Measurements from ENCODE around the gene AVPR1B. TPM values are rescaled to one million over a fixed set of nuclear protein-coding genes. Genes with fewer than 3 reads are reported as not detected.

Gene AVPR1B
- total and polyA plus RNA-seq, 2 donors = 0.09 to 0.23 TPM

- Histone ChIP-seq H3K36me3 (ENCODE audit: control insufficient read depth in 2 of 2, insufficient read depth in 2 of 2, low read length in 1 of 2) (no peaks in the 10 kb centered on the region), H3K4me3 (ENCODE audit: low read length in 2 of 2) (no peak overlapping the region), H3K27ac (ENCODE audit: low read depth in 1 of 2, low read length in 1 of 2) (no peak overlapping the region), H3K27me3 (ENCODE audit: control insufficient read depth in 2 of 2, insufficient read depth in 1 of 2, low read length in 1 of 2) (no peaks in the 10 kb centered on the region), H3K4me1 (ENCODE audit: control insufficient read depth in 2 of 2, insufficient read depth in 2 of 2, low read length in 2 of 2) (peaks cover 0 to 6% of the 10 kb centered on the region in 2 donors), H3K9me3 (ENCODE audit: control insufficient read depth in 2 of 2, insufficient read depth in 1 of 2, low read length in 1 of 2) (no peaks in the 10 kb centered on the region)
- no peak for DNase-seq (ENCODE audit: low read depth in 6 of 9, low spot score in 9 of 9)
- 96% methylated on average over 2 of the region's 2 CpGs for WGBS
These were observed 8.6 kb downstream of the AVPR1B start for GRCh38 chr1:206108635-206109034.

- H3K9me3 ChIP-seq (ENCODE audit: control insufficient read depth in 2 of 2, insufficient read depth in 1 of 2, low read length in 1 of 2) = no peaks in the 10 kb centered on the region
- WGBS = 97% methylated on average over 7 of the region's 7 CpGs
- no peak for DNase-seq (ENCODE audit: low read depth in 6 of 9, low spot score in 9 of 9)
- no peak overlapping the region for H3K27ac ChIP-seq (ENCODE audit: low read depth in 1 of 2, low read length in 1 of 2)
- H3K4me3 ChIP-seq (ENCODE audit: low read length in 2 of 2) = no peak overlapping the region
- H3K36me3 ChIP-seq (ENCODE audit: control insufficient read depth in 2 of 2, insufficient read depth in 2 of 2, low read length in 1 of 2) = no peaks in the 10 kb centered on the region
- H3K27me3 ChIP-seq (ENCODE audit: control insufficient read depth in 2 of 2, insufficient read depth in 1 of 2, low read length in 1 of 2) = no peaks in the 10 kb centered on the region
- H3K4me1 ChIP-seq (ENCODE audit: control insufficient read depth in 2 of 2, insufficient read depth in 2 of 2, low read length in 2 of 2) = peaks cover 0 to 6% of the 10 kb centered on the region in 2 donors
These were observed 10.0 kb downstream of the AVPR1B start for GRCh38 chr1:206107168-206107544.

GRCh38 chr1:206106328-206107167 lies 10.6 kb downstream of the AVPR1B start:
- H3K9me3 ChIP-seq (ENCODE audit: control insufficient read depth in 2 of 2, insufficient read depth in 1 of 2, low read length in 1 of 2) = no peaks in the 10 kb centered on the region
- peak; percentile 68 to 94 (median 78) for DNase-seq (ENCODE audit: low read depth in 6 of 9, low spot score in 9 of 9)
- H3K4me1 ChIP-seq (ENCODE audit: control insufficient read depth in 2 of 2, insufficient read depth in 2 of 2, low read length in 2 of 2) = peaks cover 0 to 6% of the 10 kb centered on the region in 2 donors
- H3K27me3 ChIP-seq (ENCODE audit: control insufficient read depth in 2 of 2, insufficient read depth in 1 of 2, low read length in 1 of 2) = no peaks in the 10 kb centered on the region
- no peak overlapping the region for H3K27ac ChIP-seq (ENCODE audit: low read depth in 1 of 2, low read length in 1 of 2)
- WGBS = 60% methylated on average over 8 of the region's 8 CpGs
- no peaks in the 10 kb centered on the region for H3K36me3 ChIP-seq (ENCODE audit: control insufficient read depth in 2 of 2, insufficient read depth in 2 of 2, low read length in 1 of 2)
- no peak overlapping the region for H3K4me3 ChIP-seq (ENCODE audit: low read length in 2 of 2)

GRCh38 chr1:206105464-206105995 lies 11.7 kb downstream of the AVPR1B start:
- no peak overlapping the region for H3K4me3 ChIP-seq (ENCODE audit: low read length in 2 of 2)
- H3K9me3 ChIP-seq (ENCODE audit: control insufficient read depth in 2 of 2, insufficient read depth in 1 of 2, low read length in 1 of 2) = no peaks in the 10 kb centered on the region
- no peaks in the 10 kb centered on the region for H3K27me3 ChIP-seq (ENCODE audit: control insufficient read depth in 2 of 2, insufficient read depth in 1 of 2, low read length in 1 of 2)
- no peak overlapping the region for H3K27ac ChIP-seq (ENCODE audit: low read depth in 1 of 2, low read length in 1 of 2)
- peaks cover 2 to 14% of the 10 kb centered on the region in 2 donors for H3K4me1 ChIP-seq (ENCODE audit: control insufficient read depth in 2 of 2, insufficient read depth in 2 of 2, low read length in 2 of 2)
- 93% methylated on average over 4 of the region's 4 CpGs for WGBS
- DNase-seq (ENCODE audit: low read depth in 6 of 9, low spot score in 9 of 9) = no peak
- no peaks in the 10 kb centered on the region for H3K36me3 ChIP-seq (ENCODE audit: control insufficient read depth in 2 of 2, insufficient read depth in 2 of 2, low read length in 1 of 2)

- Histone ChIP-seq H3K27me3 (ENCODE audit: control insufficient read depth in 2 of 2, insufficient read depth in 1 of 2, low read length in 1 of 2) (no peaks in the 10 kb centered on the region), H3K4me3 (ENCODE audit: low read length in 2 of 2) (no peak overlapping the region), H3K27ac (ENCODE audit: low read depth in 1 of 2, low read length in 1 of 2) (no peak overlapping the region), H3K4me1 (ENCODE audit: control insufficient read depth in 2 of 2, insufficient read depth in 2 of 2, low read length in 2 of 2) (peaks cover 2 to 22% of the 10 kb centered on the region in 2 donors), H3K9me3 (ENCODE audit: control insufficient read depth in 2 of 2, insufficient read depth in 1 of 2, low read length in 1 of 2) (no peaks in the 10 kb centered on the region), H3K36me3 (ENCODE audit: control insufficient read depth in 2 of 2, insufficient read depth in 2 of 2, low read length in 1 of 2) (no peaks in the 10 kb centered on the region)
- no peak for DNase-seq (ENCODE audit: low read depth in 6 of 9, low spot score in 9 of 9)
- WGBS = 98% methylated on average over 10 of the region's 10 CpGs
These were observed 13.2 kb downstream of the AVPR1B start for GRCh38 chr1:206103979-206104378.

- H3K4me1 ChIP-seq (ENCODE audit: control insufficient read depth in 2 of 2, insufficient read depth in 2 of 2, low read length in 2 of 2) = peaks cover 2 to 25% of the 10 kb centered on the region in 2 donors
- no peaks in the 10 kb centered on the region for H3K9me3 ChIP-seq (ENCODE audit: control insufficient read depth in 2 of 2, insufficient read depth in 1 of 2, low read length in 1 of 2)
- H3K27me3 ChIP-seq (ENCODE audit: control insufficient read depth in 2 of 2, insufficient read depth in 1 of 2, low read length in 1 of 2) = no peaks in the 10 kb centered on the region
These were observed 14.8 kb downstream of the AVPR1B start for GRCh38 chr1:206102292-206102936.

GRCh38 chr1:206101351-206102045 lies 15.7 kb downstream of the AVPR1B start:
- Histone ChIP-seq H3K27me3 (ENCODE audit: control insufficient read depth in 2 of 2, insufficient read depth in 1 of 2, low read length in 1 of 2) (no peaks in the 10 kb centered on the region), H3K4me1 (ENCODE audit: control insufficient read depth in 2 of 2, insufficient read depth in 2 of 2, low read length in 2 of 2) (peaks cover 2 to 25% of the 10 kb centered on the region in 2 donors), H3K4me3 (ENCODE audit: low read length in 2 of 2) (no peak overlapping the region), H3K36me3 (ENCODE audit: control insufficient read depth in 2 of 2, insufficient read depth in 2 of 2, low read length in 1 of 2) (peaks cover 0 to 2% of the 10 kb centered on the region in 2 donors), H3K9me3 (ENCODE audit: control insufficient read depth in 2 of 2, insufficient read depth in 1 of 2, low read length in 1 of 2) (no peaks in the 10 kb centered on the region), H3K27ac (ENCODE audit: low read depth in 1 of 2, low read length in 1 of 2) (no peak overlapping the region)
- DNase-seq (ENCODE audit: low read depth in 6 of 9, low spot score in 9 of 9) = no peak
- 79% methylated on average over 6 of the region's 6 CpGs for WGBS

More at GRCh38 chr1:206102292-206102936, 14.8 kb downstream of the AVPR1B start:
- Histone ChIP-seq H3K36me3 (ENCODE audit: control insufficient read depth in 2 of 2, insufficient read depth in 2 of 2, low read length in 1 of 2) (peaks cover 0 to 2% of the 10 kb centered on the region in 2 donors), H3K4me3 (ENCODE audit: low read length in 2 of 2) (no peak overlapping the region), H3K27ac (ENCODE audit: low read depth in 1 of 2, low read length in 1 of 2) (no peak overlapping the region)
- no peak for DNase-seq (ENCODE audit: low read depth in 6 of 9, low spot score in 9 of 9)

- peaks cover 0 to 2% of the 10 kb centered on the region in 2 donors for H3K36me3 ChIP-seq (ENCODE audit: control insufficient read depth in 2 of 2, insufficient read depth in 2 of 2, low read length in 1 of 2)
- no peaks in the 10 kb centered on the region for H3K27me3 ChIP-seq (ENCODE audit: control insufficient read depth in 2 of 2, insufficient read depth in 1 of 2, low read length in 1 of 2)
- H3K4me3 ChIP-seq (ENCODE audit: low read length in 2 of 2) = no peak overlapping the region
- no peak for DNase-seq (ENCODE audit: low read depth in 6 of 9, low spot score in 9 of 9)
- H3K4me1 ChIP-seq (ENCODE audit: control insufficient read depth in 2 of 2, insufficient read depth in 2 of 2, low read length in 2 of 2) = peaks cover 2 to 19% of the 10 kb centered on the region in 2 donors
- no peaks in the 10 kb centered on the region for H3K9me3 ChIP-seq (ENCODE audit: control insufficient read depth in 2 of 2, insufficient read depth in 1 of 2, low read length in 1 of 2)
- 92% methylated on average over 1 of the region's 1 CpG for WGBS
- H3K27ac ChIP-seq (ENCODE audit: low read depth in 1 of 2, low read length in 1 of 2) = no peak overlapping the region
These were observed 16.9 kb downstream of the AVPR1B start for GRCh38 chr1:206100226-206100815.
